B cell (primary cell): Measurements from ENCODE around the gene KIRREL3. TPM values are rescaled to one million over a fixed set of nuclear protein-coding genes. Genes with fewer than 3 reads are reported as not detected.

Source experiments
- ATAC-seq: fragments of 200-7000 bp; cut with Tn5 transposase; one replicate; pipeline ENCODE4 v1.10.0; 2021; ENCODE audit warnings: low read depth, mild to moderate bottlenecking, moderate number of reproducible peaks, moderate library complexity
- CTCF ChIA-PET: fragments of 350-600 bp; sonication (Branson Sonifier 250); formaldehyde crosslinking; loops from one replicate; lab custom pipeline; 2021; ENCODE audit warnings: antibody characterized with exemption, inconsistent platforms; lab: Charles Lee
- POLR2A ChIA-PET: fragments of 350-600 bp; sonication (Branson Sonifier 250); formaldehyde crosslinking; loops from one replicate; lab custom pipeline; 2021; ENCODE audit warnings: antibody characterized with exemption; lab: Charles Lee
- DNase-seq: peaks from one replicate; pipeline ENCODE4 v3.0.0; 2013
- H2AFZ ChIP-seq: 2 replicates; pipeline ENCODE4 v1.6.1; 2012; ENCODE audit warnings: mild to moderate bottlenecking, low read depth, low read length; ENCODE audit not compliant: insufficient read depth, poor library complexity, severe bottlenecking
- H3K27ac ChIP-seq, 2 donors: 1 replicate in 1 of 2; 2 replicates in 1 of 2; pipeline ENCODE4 v1.5.1; 2012 to 2013; ENCODE audit warnings: low read length in 2 of 2, mild to moderate bottlenecking in 2 of 2, moderate library complexity in 1 of 2
- H3K27me3 ChIP-seq, 4 experiments: fragments of 200-600 bp in 1 of 4; sonication (generic) in 1 of 4; replicated peaks in 1 of 4; 1 replicate in 2 of 4; 2 replicates in 2 of 4; pipeline versions ENCODE4 v1.6.1 to v1.7.0; 2013 to 2016; ENCODE audit warnings: low read length in 3 of 4, mild to moderate bottlenecking in 2 of 4, mixed read lengths in 1 of 4, moderate library complexity in 1 of 4; ENCODE audit not compliant: insufficient read depth in 4 of 4, control insufficient read depth in 3 of 4; ENCODE audit errors: control extremely low read depth in 1 of 4
- H3K36me3 ChIP-seq, 2 experiments: replicated peaks in 1 of 2; 1 replicate in 1 of 2; 2 replicates in 1 of 2; pipeline versions ENCODE4 v1.6.1 to v1.7.1; 2013; ENCODE audit warnings: low read length in 1 of 2; ENCODE audit not compliant: insufficient read depth in 2 of 2, control insufficient read depth in 1 of 2; ENCODE audit errors: control extremely low read depth in 1 of 2, extremely low read depth in 1 of 2
- H3K4me1 ChIP-seq, 2 donors: fragments of 200-600 bp in 1 of 2; sonication (generic) in 1 of 2; 1 replicate in 1 of 2; 2 replicates in 1 of 2; pipeline versions ENCODE4 v1.5.1 to v1.6.1; 2013 to 2017; ENCODE audit warnings: low read length in 2 of 2; ENCODE audit not compliant: control insufficient read depth in 2 of 2, insufficient read depth in 2 of 2
- H3K4me2 ChIP-seq: replicated peaks from 2 replicates; pipeline ENCODE3; 2012; ENCODE audit warnings: mild to moderate bottlenecking, low read depth, low read length; ENCODE audit not compliant: poor library complexity, severe bottlenecking
- H3K4me3 ChIP-seq, 5 experiments: fragments of 200-600 bp in 1 of 5; sonication (generic) in 1 of 5; 1 replicate in 3 of 5; 2 replicates in 2 of 5; pipeline versions ENCODE4 v1.5.1 to v1.7.0; 2011 to 2016; ENCODE audit warnings: low read length in 4 of 5, mild to moderate bottlenecking in 4 of 5, low read depth in 2 of 5, control low read depth in 1 of 5, moderate library complexity in 1 of 5; ENCODE audit not compliant: insufficient read depth in 1 of 5; ENCODE audit errors: control extremely low read depth in 1 of 5, extremely low read depth in 1 of 5
- H3K79me2 ChIP-seq: fragments of 200-600 bp; sonication (generic); one replicate; pipeline ENCODE4 v1.6.0; 2016; ENCODE audit warnings: low read length; ENCODE audit not compliant: control insufficient read depth, insufficient read depth
- H3K9ac ChIP-seq: fragments of 200-600 bp; sonication (generic); 2 replicates; pipeline ENCODE4 v1.6.1; 2017; ENCODE audit warnings: mild to moderate bottlenecking, low read length, moderate library complexity
- H3K9me3 ChIP-seq, 3 donors: one replicate each; pipeline versions ENCODE4 v1.6.1 to v1.7.1; 2013; ENCODE audit warnings: low read length in 2 of 3; ENCODE audit not compliant: control insufficient read depth in 2 of 3, insufficient read depth in 1 of 3; ENCODE audit errors: control extremely low read depth in 1 of 3
- H4K20me1 ChIP-seq: 2 replicates; pipeline ENCODE4 v1.6.0; 2012; ENCODE audit warnings: mild to moderate bottlenecking, low read length; ENCODE audit not compliant: insufficient read depth, control insufficient read depth, poor library complexity, severe bottlenecking
- H3K27ac Mint-ChIP-seq: one replicate; pipeline ENCODE4 v1.8.0; 2021; ENCODE audit warnings: mixed read lengths
- H3K27me3 Mint-ChIP-seq: one replicate; pipeline ENCODE4 v1.8.0; 2021; ENCODE audit warnings: mixed read lengths
- H3K4me1 Mint-ChIP-seq: one replicate; pipeline ENCODE4 v1.8.0; 2021; ENCODE audit warnings: mixed read lengths
- H3K4me3 Mint-ChIP-seq: one replicate; pipeline ENCODE4 v1.8.0; 2021; ENCODE audit warnings: mixed read lengths
- H3K9me3 Mint-ChIP-seq: one replicate; pipeline ENCODE4 v1.8.0; 2022; ENCODE audit warnings: mixed read lengths; ENCODE audit not compliant: insufficient read depth
- CTCF ChIP-seq: fragments of 200-600 bp; IDR thresholded peaks from one replicate; pipeline ENCODE4 v1.8.0; 2022; ENCODE audit warnings: antibody characterized with exemption, mild to moderate bottlenecking
- EZH2 ChIP-seq: IDR thresholded peaks from 2 replicates; pipeline ENCODE4 v1.6.1; 2012; ENCODE audit warnings: borderline replicate concordance, low read depth, mild to moderate bottlenecking, moderate library complexity, low read length; ENCODE audit not compliant: insufficient read depth, poor library complexity, severe bottlenecking
- WGBS: methylation state at CpG from one replicate; pipeline ENCODE4 v1.1.5; 2013; ENCODE audit warnings: missing lambda C conversion rate; ENCODE audit not compliant: insufficient coverage; 5-methylcytosine and 5-hydroxymethylcytosine counted together
- intact Hi-C: fragments of 100-400 bp; cut with micrococcal nuclease; formaldehyde crosslinking; loops from one replicate; pipeline ENCODE4 v1.10.0; 2022
- polyA plus RNA-seq: library from polyadenylated mRNA; depleted of rRNA; stranded (reverse); fragments of >200 nt; gene quantifications from 2 replicates; pipeline ENCODE4 v1.2.3, GENCODE V29; 2012
- total RNA-seq, 2 donors: library from RNA; stranded (reverse); fragments of 120-200 nt in 1 of 2; gene quantifications; 1 replicate in 1 of 2; 2 replicates in 1 of 2; pipeline versions ENCODE4 v1.2.3 to v1.2.4, GENCODE V29; 2013 to 2022

The KIRREL3 gene
- total and polyA plus RNA-seq, 2 donors (not counting 1 experiment from before 2014, with no cell fraction given), result not detected

DNA sequence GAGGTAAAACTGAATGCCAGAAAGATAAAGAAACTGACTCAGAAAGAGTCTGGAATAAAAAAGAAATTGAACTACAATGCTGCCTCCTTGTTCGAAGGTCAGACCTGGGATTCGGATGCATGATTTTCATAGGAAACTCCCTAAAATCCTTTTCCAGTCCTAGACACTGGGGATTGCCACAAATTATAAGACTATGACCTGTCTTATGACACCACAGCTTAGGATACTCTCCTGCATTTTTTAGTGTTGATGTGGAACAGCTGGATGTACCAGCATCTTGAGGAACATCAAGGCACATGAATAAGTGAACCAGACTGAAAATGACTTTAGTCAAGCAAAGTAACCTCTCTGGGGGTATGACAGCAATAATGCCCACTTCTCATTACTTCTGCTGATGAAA lies 9.0 kb downstream of the KIRREL3 start:
- ChIA-PET POLR2A (no interaction called here), CTCF (interaction anchor here (1.2 to 2.9 kb wide), 3 partner anchors 11 to 550 kb away, joined by 3 to 8 read pairs (median 4); no protein-coding TSS in a partner anchor)
- DNase-seq (no peak), ATAC-seq (no peak)
- Mint-ChIP-seq H3K9me3 (no peaks in the 10 kb centered on the region), H3K27me3 (peaks cover 26% of the 10 kb centered on the region), H3K27ac (no peak overlapping the region), H3K4me1 (no peaks in the 10 kb centered on the region), H3K4me3 (no peak overlapping the region)
- Histone ChIP-seq H3K27ac (no peak overlapping the region), H3K9me3 (no peaks in the 10 kb centered on the region), H4K20me1 (no peaks in the 10 kb centered on the region), H2AFZ (no peak overlapping the region), H3K4me1 (no peaks in the 10 kb centered on the region), H3K36me3 (no peaks in the 10 kb centered on the region), H3K27me3 (peaks cover 0 to 6% (median 3%) of the 10 kb centered on the region in 4 experiments), H3K4me2 (no peak overlapping the region), H3K4me3 (no peak overlapping the region), H3K79me2 (no peaks in the 10 kb centered on the region), H3K9ac (no peak overlapping the region)
- intact Hi-C loops, result no loop called here
- WGBS, result no CpG with 5 or more reads among the region's 2 CpGs
- TF ChIP-seq EZH2 (no peak), CTCF (no peak)

DNA sequence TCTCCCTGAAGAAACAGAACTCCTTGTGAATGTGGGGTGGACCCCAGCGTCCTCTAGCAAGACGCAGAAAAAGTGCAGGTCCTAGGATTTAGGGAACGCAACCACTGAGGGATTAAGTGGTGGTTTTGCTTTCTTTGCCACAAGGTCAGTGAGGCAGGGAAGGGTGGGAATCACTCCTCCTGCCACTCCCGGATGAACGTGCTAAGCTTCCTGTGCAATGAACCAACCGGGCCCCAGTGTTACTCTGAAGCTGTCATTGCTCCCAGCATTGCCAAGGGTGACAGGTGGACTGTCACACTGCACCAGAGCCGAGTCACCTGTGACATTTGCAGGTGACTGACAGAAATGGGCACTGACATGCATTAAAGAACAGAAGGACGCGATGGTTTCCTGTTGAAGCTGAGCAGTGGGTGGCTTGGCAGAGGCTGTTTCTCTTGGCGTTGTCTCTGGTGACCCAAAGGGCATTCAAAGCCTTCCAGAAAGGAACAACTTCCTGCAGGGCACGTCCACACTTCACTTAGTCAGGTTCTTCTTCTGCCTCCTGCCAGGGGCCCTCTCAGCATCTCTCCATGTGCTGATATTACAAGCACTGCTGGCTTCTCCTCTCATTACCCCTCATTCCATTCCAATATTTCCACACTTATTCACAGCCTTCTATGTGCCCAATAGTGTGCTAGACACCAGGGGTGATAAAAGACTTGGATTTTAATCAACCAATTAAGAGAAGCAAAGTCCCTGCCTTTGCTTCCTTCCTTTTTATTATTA lies 9.7 kb downstream of the KIRREL3 start:
- no peak overlapping the region for H3K4me3 ChIP-seq
- peaks cover 19% of the 10 kb centered on the region for H3K27me3 Mint-ChIP-seq
- ATAC-seq, result no peak
- no peaks in the 10 kb centered on the region for H3K9me3 Mint-ChIP-seq
- DNase-seq, result no peak
- POLR2A ChIA-PET, result no interaction called here
- H2AFZ ChIP-seq, result peak overlapping the region; percentile 10
- intact Hi-C loops, result no loop called here
- H3K27ac Mint-ChIP-seq, result no peak overlapping the region
- WGBS, result 62% methylated on average over 11 of the region's 11 CpGs
- no peaks in the 10 kb centered on the region for H4K20me1 ChIP-seq
- H3K9ac ChIP-seq, result no peak overlapping the region
- peaks cover 0 to 6% (median 3%) of the 10 kb centered on the region in 4 experiments for H3K27me3 ChIP-seq
- no peak overlapping the region for H3K4me3 Mint-ChIP-seq
- H3K27ac ChIP-seq, result no peak overlapping the region
- H3K4me1 ChIP-seq, result no peaks in the 10 kb centered on the region
- H3K9me3 ChIP-seq, result no peaks in the 10 kb centered on the region
- H3K4me2 ChIP-seq, result no peak overlapping the region
- CTCF ChIA-PET, result interaction anchor here (1.0 to 2.9 kb wide), 5 partner anchors 9 to 550 kb away, joined by 3 to 8 read pairs (median 4); no protein-coding TSS in a partner anchor
- H3K36me3 ChIP-seq, result no peaks in the 10 kb centered on the region
- TF ChIP-seq CTCF (peak; percentile 33), EZH2 (no peak)
- no peaks in the 10 kb centered on the region for H3K4me1 Mint-ChIP-seq
- H3K79me2 ChIP-seq, result no peaks in the 10 kb centered on the region
